ENCODE measurements around the gene SPSB3.
"Not testable (repeated sequence)": the region's sequence is repeated elsewhere in the genome, so short reads cannot be mapped to it uniquely, and the experiment has no call there.

Gene SPSB3

DNA sequence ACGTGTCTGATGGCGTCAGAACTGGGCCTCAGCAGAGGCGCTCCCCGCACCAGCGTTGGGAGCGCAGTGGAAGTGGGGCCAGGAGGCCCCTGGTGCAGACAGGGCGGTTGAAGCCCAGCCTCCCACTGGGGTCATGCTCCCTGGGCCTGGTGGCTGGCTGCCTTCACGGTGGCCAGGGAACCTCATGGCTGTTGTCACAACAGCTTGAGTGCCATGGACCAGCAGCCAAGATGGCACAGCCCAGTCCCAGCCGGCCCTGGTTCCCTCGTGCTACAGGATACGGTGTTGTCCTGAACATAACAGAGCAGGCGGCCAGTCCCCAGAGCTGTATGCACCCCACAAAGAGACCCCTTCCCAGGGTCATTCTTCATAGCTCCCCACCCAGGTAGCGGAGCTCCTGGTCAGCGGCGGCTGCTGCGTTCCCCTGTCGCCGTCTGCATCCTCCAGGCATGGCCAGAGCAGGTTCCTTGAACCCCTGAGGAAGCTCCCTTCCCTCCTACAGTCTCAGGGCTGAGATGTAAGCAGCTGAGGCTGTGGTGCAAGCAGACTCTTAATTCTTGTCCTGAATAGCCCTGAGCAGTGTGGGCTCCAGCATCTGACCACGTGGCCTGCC, 40.7 kb downstream of the SPSB3 start:
- no peak for DNase-seq

DNA sequence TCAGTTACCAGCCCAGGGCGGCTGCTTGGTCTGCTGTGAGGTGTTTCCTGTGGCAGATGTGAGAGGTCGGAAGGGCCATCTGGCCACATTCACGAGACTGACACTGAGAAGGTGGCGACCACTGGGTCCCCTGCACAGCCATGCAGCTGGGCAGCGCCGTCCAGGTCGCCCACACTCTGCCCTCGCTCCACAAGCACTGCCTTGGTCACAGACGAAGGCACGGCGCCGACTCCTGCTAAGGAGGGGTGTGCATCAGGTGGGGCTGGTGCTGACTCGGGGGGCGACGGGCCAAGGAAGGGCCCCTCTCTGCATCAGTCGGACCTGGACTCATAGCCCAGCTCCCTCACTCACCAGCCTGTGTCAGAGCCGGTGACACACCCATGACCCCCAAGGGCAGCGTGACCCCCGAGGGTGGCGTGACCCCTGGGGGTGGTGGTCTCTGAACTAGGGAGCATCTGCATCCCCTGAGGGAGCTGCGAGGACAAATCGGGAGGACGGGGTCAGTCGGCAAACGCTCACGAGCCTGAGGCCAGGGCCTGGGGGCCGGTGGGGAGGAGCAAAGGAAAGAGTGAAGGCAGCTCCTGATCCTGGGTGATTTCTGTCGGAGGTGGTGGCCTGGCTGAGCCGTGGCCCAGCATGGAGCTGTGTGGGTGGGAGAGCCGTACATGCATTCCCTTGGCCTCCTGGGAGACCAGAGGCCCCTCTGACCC, 41.4 kb downstream of the SPSB3 start:
- DNase-seq: no peak

DNA sequence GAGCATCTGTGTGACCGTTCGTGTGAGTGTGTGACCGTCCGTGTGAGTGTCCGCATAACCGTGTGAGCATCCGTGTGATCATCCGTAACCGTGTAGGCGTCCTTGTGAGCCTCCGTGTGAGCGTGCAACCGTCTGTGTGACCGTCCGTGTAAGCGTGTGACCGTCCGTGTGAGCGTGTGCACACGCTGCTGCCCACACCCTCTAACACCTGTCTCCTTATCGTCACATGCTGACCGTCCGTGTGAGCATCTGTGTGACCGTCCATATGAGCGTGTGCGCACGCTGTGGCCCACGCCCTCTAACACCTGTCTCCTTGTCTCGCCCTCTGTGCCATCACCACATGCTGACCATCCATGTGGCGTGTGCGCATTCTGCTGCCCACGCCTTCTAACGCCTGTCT, 42.1 kb downstream of the SPSB3 start:
- DNase-seq: no peak

GRCh38 chr16:1734816-1735215, 47.6 kb downstream of the SPSB3 start:
- DNase-seq: no peak

GRCh38 chr16:1734123-1734522, 48.2 kb downstream of the SPSB3 start:
- no peak for DNase-seq

DNA sequence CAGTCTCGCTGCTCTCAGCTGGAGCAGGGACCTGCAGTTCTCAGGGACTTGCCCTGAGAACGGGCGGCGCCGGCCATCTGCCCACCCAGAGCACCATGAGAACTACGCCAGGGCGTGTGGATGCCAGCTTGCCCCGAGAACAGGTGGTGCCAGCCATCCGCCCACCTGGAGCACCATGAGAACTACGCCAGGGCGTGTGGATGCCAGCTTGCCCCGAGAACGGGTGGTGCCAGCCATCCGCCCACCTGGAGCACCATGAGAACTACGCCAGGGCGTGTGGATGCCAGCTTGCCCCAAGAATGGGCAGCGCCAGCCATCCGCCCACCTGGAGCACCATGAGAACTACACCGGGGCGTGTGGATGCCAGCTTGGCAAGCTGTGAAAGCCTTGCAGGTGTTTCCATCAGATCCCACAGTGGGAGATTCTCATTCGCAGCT, 49.8 kb downstream of the SPSB3 start:
- not testable (repeated sequence) for DNase-seq

DNA sequence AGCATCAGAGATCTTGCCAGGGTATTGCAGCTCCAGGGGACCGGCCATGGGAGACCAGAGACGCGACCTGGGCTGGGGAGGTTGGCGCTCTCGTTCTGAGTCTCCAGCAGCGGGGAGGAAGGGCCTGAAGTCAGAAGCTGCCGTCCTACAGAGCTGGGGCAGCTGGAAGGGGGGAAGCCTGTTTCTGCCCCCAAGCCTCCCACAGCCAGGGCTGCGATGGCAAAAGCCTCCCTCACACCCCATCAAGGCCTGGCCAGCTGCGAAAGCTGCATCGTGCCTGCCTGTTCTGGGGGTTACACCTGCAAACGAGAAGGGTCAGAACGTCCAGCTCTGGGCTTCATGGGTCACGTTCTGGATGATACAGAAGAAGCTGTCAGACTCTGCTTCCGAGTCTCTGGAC, 50.3 kb downstream of the SPSB3 start:
- no peak for DNase-seq

DNA sequence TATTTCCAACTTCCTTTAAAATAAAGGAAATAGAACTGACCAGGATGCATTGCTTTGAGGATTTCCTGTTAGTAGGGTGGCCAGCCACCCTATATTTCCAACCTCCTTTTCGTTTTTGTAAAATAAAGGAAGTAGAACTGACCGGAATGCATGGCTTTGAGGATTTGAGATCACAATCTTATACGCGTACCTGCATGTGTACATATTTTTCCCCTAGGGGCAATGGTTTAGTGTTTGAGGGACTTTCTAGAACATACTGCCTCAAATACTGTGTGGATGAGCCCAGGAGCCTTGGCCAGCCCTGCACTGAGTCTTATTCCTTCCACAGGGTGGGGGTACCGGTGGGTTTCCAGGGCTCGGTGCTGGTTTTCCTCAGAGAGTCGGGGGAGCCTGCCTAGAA, 50.8 kb downstream of the SPSB3 start:
- no peak for DNase-seq

- no peak for DNase-seq
Observed at GRCh38 chr16:1731073-1731472, 51.3 kb downstream of the SPSB3 start.

DNA sequence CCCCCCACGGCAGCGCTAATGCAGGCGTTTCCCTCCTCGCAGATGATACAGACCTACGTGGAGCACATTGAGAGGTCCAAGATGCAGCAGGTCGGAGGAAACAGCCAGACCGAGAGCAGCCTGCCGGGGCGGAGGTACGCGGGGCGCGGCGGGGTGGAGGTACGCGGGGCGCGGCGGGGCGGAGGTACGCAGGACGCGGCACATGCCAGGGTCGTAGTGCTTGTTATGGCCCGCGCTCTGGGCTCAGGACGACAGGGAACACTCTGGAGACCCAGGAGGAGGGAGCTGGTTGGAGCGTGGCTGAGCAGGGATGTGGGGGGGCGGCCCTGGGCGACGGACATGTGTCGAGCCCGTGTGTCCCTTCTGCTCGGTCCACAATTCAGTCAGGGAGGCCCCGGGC, 52.9 kb downstream of the SPSB3 start:
- no peak for DNase-seq

DNA sequence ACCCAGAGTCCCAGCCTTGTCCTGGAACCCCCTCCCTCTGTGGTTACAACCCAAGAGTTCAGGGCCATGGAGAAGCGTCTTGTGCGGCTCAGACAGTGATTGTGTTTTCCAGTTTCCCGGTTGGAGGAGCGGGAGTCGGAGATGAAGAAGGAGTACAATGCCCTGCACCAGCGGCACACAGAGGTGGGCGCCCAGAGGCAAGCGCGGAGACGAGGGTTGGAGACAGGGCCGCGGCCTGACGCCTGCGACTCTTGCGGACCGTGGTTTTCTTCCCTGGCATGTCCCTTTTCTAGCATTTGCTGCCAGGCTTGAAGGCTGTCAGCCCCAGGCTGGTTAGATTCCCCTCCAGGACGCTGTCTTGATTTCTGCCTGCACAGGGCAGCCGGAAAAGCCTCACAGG, 53.3 kb downstream of the SPSB3 start:
- no peak for DNase-seq

DNA sequence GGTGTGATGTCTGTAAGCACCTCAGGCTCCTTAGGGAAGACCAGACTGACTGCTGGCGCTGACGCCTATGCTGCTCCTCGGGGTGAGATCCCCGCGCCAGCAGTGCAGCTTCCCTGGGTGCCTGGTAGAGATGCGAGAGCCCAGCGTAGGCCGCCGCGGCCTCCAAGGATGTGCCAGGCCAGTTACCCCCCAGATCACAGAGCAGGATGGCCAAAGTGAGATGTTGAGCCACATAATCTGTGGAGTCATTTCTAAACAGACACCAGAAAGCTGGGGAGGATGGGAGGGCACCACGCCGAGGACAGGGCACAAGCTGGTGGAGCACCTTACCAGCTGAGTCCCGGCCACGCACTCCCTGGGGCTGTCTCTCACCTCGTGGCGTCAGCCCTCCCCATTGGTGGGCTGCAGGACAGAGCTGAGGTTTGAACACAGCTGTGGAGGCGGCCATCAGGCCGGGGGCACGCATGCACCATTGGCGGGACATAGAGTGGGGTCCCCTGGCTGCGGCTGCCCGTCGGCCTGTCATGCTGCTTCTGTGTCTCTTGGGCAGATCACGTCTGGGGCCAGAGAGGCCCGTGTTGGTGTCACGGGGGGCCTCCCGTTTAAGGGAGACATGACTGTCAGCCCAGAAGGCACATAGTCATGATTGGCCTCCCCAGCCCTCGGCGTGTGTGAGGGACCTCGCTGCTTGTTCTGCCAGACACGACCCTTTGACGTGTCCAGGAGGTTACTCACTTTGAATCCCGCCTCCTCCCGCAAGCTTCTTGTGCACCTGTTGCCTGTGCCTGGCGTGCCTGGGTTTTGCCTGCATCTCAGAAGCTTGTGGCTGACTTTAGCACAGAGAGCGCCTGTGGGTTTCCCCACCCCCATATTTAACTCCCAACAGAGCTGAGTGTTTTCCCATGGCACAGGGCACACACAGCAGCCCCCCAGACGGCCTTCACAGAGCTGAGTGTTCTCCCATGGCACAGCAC, 54.4 kb downstream of the SPSB3 start:
- no peak for DNase-seq

Measured in T-helper 1 cell (primary cell).